BLaER1 treated with 17β-estradiol and CSF1 and Interleukin-3, amounts not matched to agents 10 nM and 100 nM (cell line): ENCODE results near the gene C1QTNF1.

Experiments used
- H3K27ac ChIP-seq, 11 experiments: shearing (Covaris generic); formaldehyde crosslinking; 2 replicates each; pipeline ENCODE4 v1.8.1; 2022
- H3K27me3 ChIP-seq, 11 experiments: shearing (Covaris generic); formaldehyde crosslinking; 2 replicates each; pipeline ENCODE4 v1.8.1; 2022
- H3K36me3 ChIP-seq, 11 experiments: shearing (Covaris generic); formaldehyde crosslinking; 2 replicates each; pipeline ENCODE4 v1.8.1; 2022
- H3K4me1 ChIP-seq, 10 experiments: shearing (Covaris generic); formaldehyde crosslinking; 2 replicates each; pipeline ENCODE4 v1.8.1; 2022
- H3K4me2 ChIP-seq, 11 experiments: shearing (Covaris generic); formaldehyde crosslinking; 2 replicates each; pipeline ENCODE4 v1.8.1; 2022
- H3K4me3 ChIP-seq, 10 experiments: shearing (Covaris generic); formaldehyde crosslinking; 2 replicates each; pipeline ENCODE4 v1.8.1; 2022
- H3K9ac ChIP-seq, 11 experiments: shearing (Covaris generic); formaldehyde crosslinking; 2 replicates each; pipeline ENCODE4 v1.8.1; 2022
- H3K9me3 ChIP-seq, 11 experiments: shearing (Covaris generic); formaldehyde crosslinking; replicated peaks in 1 of 11; 2 replicates each; pipeline ENCODE4 v1.8.1; 2022
- H4K20me1 ChIP-seq, 11 experiments: shearing (Covaris generic); formaldehyde crosslinking; 2 replicates each; pipeline ENCODE4 v1.8.1; 2022
- Cebpa-rat ChIP-seq, 11 experiments: shearing (Covaris generic); IDR thresholded peaks; 2 replicates each; pipeline ENCODE4 v1.8.1; 2022

Gene C1QTNF1

GRCh38 chr17:79001190-79002020, 22.6 kb upstream of the C1QTNF1 start:
- no peak overlapping the region for H3K4me3 ChIP-seq
- H3K4me2 ChIP-seq, result no peak overlapping the region
- no peak overlapping the region for H3K27ac ChIP-seq
- peaks cover 79 to 88% (median 86%) of the 10 kb centered on the region in 11 experiments; a peak in 21 of 22 replicates for H4K20me1 ChIP-seq
- H3K27me3 ChIP-seq, result no peaks in the 10 kb centered on the region
- H3K9me3 ChIP-seq, result no peaks in the 10 kb centered on the region
- peak overlapping the region in 1 of 11 experiments; percentile 17; a peak in 1 of 22 replicates for H3K9ac ChIP-seq
- H3K36me3 ChIP-seq, result peaks cover 47 to 86% (median 70%) of the 10 kb centered on the region in 11 experiments
- H3K4me1 ChIP-seq, result peaks cover 13 to 24% (median 14%) of the 10 kb centered on the region in 10 experiments
- TF ChIP-seq Cebpa-rat (IDR thresholded peaks at IDR 0.05), result no peak

- Histone ChIP-seq H3K4me3 (no peak overlapping the region), H4K20me1 (peaks cover 82 to 88% (median 87%) of the 10 kb centered on the region in 11 experiments; a peak in 21 of 22 replicates), H3K9me3 (no peaks in the 10 kb centered on the region), H3K36me3 (peaks cover 44 to 84% (median 64%) of the 10 kb centered on the region in 11 experiments), H3K27ac (no peak overlapping the region), H3K27me3 (no peaks in the 10 kb centered on the region), H3K4me1 (peaks cover 22 to 32% (median 23%) of the 10 kb centered on the region in 10 experiments), H3K9ac (0 out of 22 replicates have a peak overlapping the region, but pooled peaks of 1 of the 11 experiments have one; percentile 12), H3K4me2 (no peak overlapping the region)
- TF ChIP-seq Cebpa-rat (IDR thresholded peaks at IDR 0.05), result no peak
These were observed 21.7 kb upstream of the C1QTNF1 start for GRCh38 chr17:79002291-79002690.

GRCh38 chr17:79002796-79003593, 21.0 kb upstream of the C1QTNF1 start:
- H3K4me1 ChIP-seq, result peaks cover 29 to 39% (median 30%) of the 10 kb centered on the region in 10 experiments
- H3K27ac ChIP-seq, result no peak overlapping the region
- 0 out of 22 replicates have a peak overlapping the region, but pooled peaks of 2 of the 11 experiments have one; percentile 9 to 12 for H3K9ac ChIP-seq
- no peak overlapping the region for H3K4me2 ChIP-seq
- no peak overlapping the region for H3K4me3 ChIP-seq
- TF ChIP-seq Cebpa-rat (IDR thresholded peaks at IDR 0.05), result no peak
- H3K9me3 ChIP-seq, result no peaks in the 10 kb centered on the region
- H3K27me3 ChIP-seq, result no peaks in the 10 kb centered on the region
- peaks cover 45 to 84% (median 64%) of the 10 kb centered on the region in 11 experiments for H3K36me3 ChIP-seq
- H4K20me1 ChIP-seq, result peaks cover 83 to 88% (median 87%) of the 10 kb centered on the region in 11 experiments; a peak in 21 of 22 replicates

- Histone ChIP-seq H3K9me3 (no peaks in the 10 kb centered on the region), H3K4me3 (no peak overlapping the region), H3K36me3 (peaks cover 37 to 78% (median 59%) of the 10 kb centered on the region in 11 experiments), H4K20me1 (peaks cover 81 to 88% (median 87%) of the 10 kb centered on the region in 11 experiments; a peak in 21 of 22 replicates), H3K27me3 (no peaks in the 10 kb centered on the region), H3K9ac (0 out of 22 replicates have a peak overlapping the region, but pooled peaks of 1 of the 11 experiments have one; percentile 9), H3K27ac (no peak overlapping the region), H3K4me2 (no peak overlapping the region), H3K4me1 (peaks cover 38 to 47% (median 38%) of the 10 kb centered on the region in 10 experiments)
- TF ChIP-seq Cebpa-rat (IDR thresholded peaks at IDR 0.05), result no peak
These were observed 20.1 kb upstream of the C1QTNF1 start for GRCh38 chr17:79003661-79004411.

GRCh38 chr17:79005063-79005861, 18.7 kb upstream of the C1QTNF1 start:
- TF ChIP-seq Cebpa-rat (IDR thresholded peaks at IDR 0.05), result no peak
- Histone ChIP-seq H3K36me3 (peaks cover 26 to 64% (median 45%) of the 10 kb centered on the region in 11 experiments), H3K9ac (peak overlapping the region in 9 of 11 experiments; percentile 1 to 58 (median 31); a peak in 6 of 22 replicates), H3K4me1 (peaks cover 42 to 55% (median 46%) of the 10 kb centered on the region in 10 experiments), H3K4me2 (peak overlapping the region; percentile 52 to 99 (median 96)), H4K20me1 (peaks cover 67 to 78% (median 76%) of the 10 kb centered on the region in 11 experiments; a peak in 21 of 22 replicates), H3K4me3 (no peak overlapping the region), H3K27me3 (no peaks in the 10 kb centered on the region), H3K9me3 (no peaks in the 10 kb centered on the region), H3K27ac (peak overlapping the region in 1 of 11 experiments; percentile 21; a peak in 3 of 22 replicates)

GRCh38 chr17:79006046-79006445, 17.9 kb upstream of the C1QTNF1 start:
- no peak overlapping the region for H3K4me3 ChIP-seq
- H3K27me3 ChIP-seq, result no peaks in the 10 kb centered on the region
- H3K9ac ChIP-seq, result peak overlapping the region in 9 of 11 experiments; percentile 1 to 58 (median 31); a peak in 6 of 22 replicates
- peaks cover 46 to 59% (median 49%) of the 10 kb centered on the region in 10 experiments for H3K4me1 ChIP-seq
- peaks cover 59 to 70% (median 68%) of the 10 kb centered on the region in 11 experiments; a peak in 21 of 22 replicates for H4K20me1 ChIP-seq
- peaks cover 21 to 56% (median 37%) of the 10 kb centered on the region in 11 experiments for H3K36me3 ChIP-seq
- peak overlapping the region in 1 of 11 experiments; percentile 21; a peak in 1 of 22 replicates for H3K27ac ChIP-seq
- TF ChIP-seq Cebpa-rat (IDR thresholded peaks at IDR 0.05), result no peak
- H3K9me3 ChIP-seq, result no peaks in the 10 kb centered on the region
- H3K4me2 ChIP-seq, result peak overlapping the region; percentile 52 to 99 (median 96)

GRCh38 chr17:79006794-79007503, 17.0 kb upstream of the C1QTNF1 start:
- TF ChIP-seq Cebpa-rat (IDR thresholded peaks at IDR 0.05), result no peak
- peak overlapping the region; percentile 93 to 100 (median 97) for H3K4me2 ChIP-seq
- peaks cover 50 to 61% (median 59%) of the 10 kb centered on the region in 11 experiments; a peak in 21 of 22 replicates for H4K20me1 ChIP-seq
- peaks cover 49 to 59% (median 52%) of the 10 kb centered on the region in 10 experiments for H3K4me1 ChIP-seq
- no peaks in the 10 kb centered on the region for H3K9me3 ChIP-seq
- no peaks in the 10 kb centered on the region for H3K27me3 ChIP-seq
- peak overlapping the region in 1 of 10 experiments; percentile 93; a peak in 1 of 20 replicates for H3K4me3 ChIP-seq
- 0 out of 22 replicates have a peak overlapping the region, but pooled peaks of 1 of the 11 experiments have one; percentile 3 for H3K27ac ChIP-seq
- H3K36me3 ChIP-seq, result peaks cover 19 to 47% (median 30%) of the 10 kb centered on the region in 11 experiments
- peak overlapping the region; percentile 44 to 99 (median 97); a peak in 12 of 22 replicates for H3K9ac ChIP-seq
